NCI-H2227 (cell line): ENCODE data around the gene CACNA1H.

Experiments used
- DNase-seq: peaks from one replicate; lab custom pipeline; 2025; ENCODE audit not compliant: unreplicated experiment; lab: John Stamatoyannopoulos, UW

CACNA1H gene

GRCh38 chr16:1152651-1153259 lies at the start of gene CACNA1H:
Gene CACNA1H (plus strand): TSS chr16:1153106. CDS start chr16:1153738, 632 bp downstream.
- peak; percentile 75 for DNase-seq

GRCh38 chr16:1103636-1103980 lies 49.3 kb upstream of the CACNA1H start:
- no peak for DNase-seq

GRCh38 chr16:1105888-1106620 lies 46.9 kb upstream of the CACNA1H start:
- peak; percentile 88 for DNase-seq

GRCh38 chr16:1106659-1107058 lies 46.2 kb upstream of the CACNA1H start:
- no peak for DNase-seq

- no peak for DNase-seq
Measured at GRCh38 chr16:1107141-1107540, 45.8 kb upstream of the CACNA1H start.

- no peak for DNase-seq
Measured at GRCh38 chr16:1107731-1108130, 45.2 kb upstream of the CACNA1H start.

- peak; percentile 41 for DNase-seq
Measured at GRCh38 chr16:1108299-1109252, 44.3 kb upstream of the CACNA1H start.

- no peak for DNase-seq
Measured at GRCh38 chr16:1109648-1110047, 43.3 kb upstream of the CACNA1H start.

- DNase-seq: no peak
Measured at GRCh38 chr16:1112506-1113184, 40.3 kb upstream of the CACNA1H start.

- no peak for DNase-seq
Measured at GRCh38 chr16:1113489-1113888, 39.4 kb upstream of the CACNA1H start.

GRCh38 chr16:1113889-1114526 lies 38.9 kb upstream of the CACNA1H start:
- DNase-seq: no peak

- DNase-seq: no peak
Measured at GRCh38 chr16:1116693-1117077, 36.2 kb upstream of the CACNA1H start.

- no peak for DNase-seq
Measured at GRCh38 chr16:1117176-1117900, 35.6 kb upstream of the CACNA1H start.

GRCh38 chr16:1117926-1118325 lies 35.0 kb upstream of the CACNA1H start:
- no peak for DNase-seq

GRCh38 chr16:1119129-1119528 lies 33.8 kb upstream of the CACNA1H start:
- no peak for DNase-seq

GRCh38 chr16:1119766-1120576 lies 32.9 kb upstream of the CACNA1H start:
- no peak for DNase-seq

GRCh38 chr16:1120577-1120941 lies 32.3 kb upstream of the CACNA1H start:
- no peak for DNase-seq

- DNase-seq: no peak
Measured at GRCh38 chr16:1121009-1121408, 31.9 kb upstream of the CACNA1H start.
